Measurements from ENCODE around the gene CDH4. TPM values are rescaled to one million over a fixed set of nuclear protein-coding genes. Genes with fewer than 3 reads are reported as not detected.

Gene CDH4
- total and polyA plus RNA-seq, 2 of the 8 experiments (the other 6 are each of a cell fraction or from before 2014, with no cell fraction given) = 4.3 to 7.9 TPM

- Histone ChIP-seq H3K79me1 (ENCODE audit: low read depth, low read length) (peaks cover 3% of the 10 kb centered on the region; the same call in 1 of the 2 replicates), H3K9me3 (ENCODE audit: insufficient read depth in 2 of 2, low read depth in 1 of 2, low read length in 1 of 2) (no peaks in the 10 kb centered on the region), H2AFZ (ENCODE audit: low read length) (no peak overlapping the region), H4K5ac (ENCODE audit: insufficient read length, low read depth, low read length) (no peak overlapping the region), H4K20me1 (replicated peaks in 1 of 2; ENCODE audit: control insufficient read depth in 1 of 2, insufficient read depth in 2 of 2, low read length in 2 of 2) (peaks cover 5 to 6% of the 10 kb centered on the region in 2 experiments), H3K18ac (ENCODE audit: extremely low read depth, low read length) (no peak overlapping the region), H4K8ac (ENCODE audit: extremely low read depth, insufficient read depth, low read length) (no peak overlapping the region), H3K4me1 (replicated peaks in 1 of 4; ENCODE audit: control insufficient read depth in 3 of 4, insufficient read depth in 4 of 4, low read length in 3 of 4) (no peaks in the 10 kb centered on the region; a peak in 1 of 7 replicates), H2BK12ac (ENCODE audit: low read depth, low read length) (no peak overlapping the region), H3K9ac (replicated peaks in 1 of 4; ENCODE audit: extremely low read depth in 1 of 4, low read depth in 3 of 4, low read length in 3 of 4) (no peak overlapping the region), H3K14ac (ENCODE audit: insufficient read length) (no peak overlapping the region), H3K27me3 (replicated peaks in 1 of 4; ENCODE audit: control insufficient read depth in 3 of 4, extremely low read depth in 1 of 4, insufficient read depth in 3 of 4, low read length in 3 of 4) (no peaks in the 10 kb centered on the region), H2BK120ac (replicated peaks; ENCODE audit: low read depth, low read length) (no peak overlapping the region), H3K23me2 (ENCODE audit: low read depth, low read length) (peaks cover 8% of the 10 kb centered on the region; the same call in 1 of the 2 replicates), H3K4me3 (ENCODE audit: extremely low read depth in 1 of 4, insufficient read depth in 2 of 4, low read depth in 3 of 4, low read length in 4 of 4) (no peak overlapping the region), H3K4ac (replicated peaks; ENCODE audit: insufficient read length, low read depth, low read length) (no peak overlapping the region), H2BK20ac (ENCODE audit: low read length) (no peak overlapping the region), H3K23ac (ENCODE audit: insufficient read length) (no peak overlapping the region), H2BK15ac (ENCODE audit: low read length) (no peak overlapping the region), H3K79me2 (ENCODE audit: control insufficient read depth in 1 of 2, insufficient read depth in 2 of 2, low read length in 2 of 2) (no peaks in the 10 kb centered on the region), H2AK5ac (ENCODE audit: low read depth, low read length) (no peak overlapping the region), H3K4me2 (ENCODE audit: insufficient read depth in 1 of 2, low read depth in 2 of 2, low read length in 2 of 2) (no peak overlapping the region), H3K27ac (ENCODE audit: low read depth, low read length) (no peak overlapping the region), H4K91ac (replicated peaks; ENCODE audit: insufficient read length, low read length) (no peak overlapping the region), H2BK5ac (ENCODE audit: low read depth, low read length) (no peak overlapping the region), H3K56ac (replicated peaks; ENCODE audit: insufficient read length, low read depth, low read length) (no peak overlapping the region), H3K36me3 (ENCODE audit: control insufficient read depth in 2 of 4, insufficient read depth in 4 of 4, low read length in 3 of 4) (peaks cover 0 to 5% (median 2%) of the 10 kb centered on the region in 4 experiments; a peak in 2 of 8 replicates)
- POLR2A ChIA-PET (ENCODE audit: partially characterized antibody) = interaction anchor here (0.7 kb wide), 1 partner anchor 143 kb away, joined by 4 read pairs; no protein-coding TSS in a partner anchor
- WGBS, 2 experiments (ENCODE audit: extremely low coverage in 1 of 2, insufficient coverage in 1 of 2, insufficient read length in 1 of 2, insufficient replicate concordance in 2 of 2, low coverage in 1 of 2, low lambda C conversion rate in 2 of 2, missing lambda C conversion rate in 1 of 2) = 93% methylated on average over 3 of the region's 20 CpGs; no CpG with 5 or more reads in 1 of the 2 experiments
- DNase-seq (ENCODE audit: low read depth in 1 of 2, low spot score in 2 of 2) (no peak), FAIRE-seq (no peak)
- CTCF ChIA-PET (ENCODE audit: partially characterized antibody) = no interaction called here
- TF ChIP-seq TCF12 (IDR thresholded peaks at IDR 0.05; ENCODE audit: low read depth, low read length) (no peak), CHD2 (IDR thresholded peaks at IDR 0.05; ENCODE audit: low read length) (no peak)
Measured at GRCh38 chr20:61978491-61978890, 726.4 kb downstream of the CDH4 start.

Data from H1 (cell line).